ENCODE data around the gene PPIL4.
"Not testable (repeated sequence)": the region's sequence is repeated elsewhere in the genome, so short reads cannot be mapped to it uniquely, and the experiment has no call there.

PPIL4 gene

DNA sequence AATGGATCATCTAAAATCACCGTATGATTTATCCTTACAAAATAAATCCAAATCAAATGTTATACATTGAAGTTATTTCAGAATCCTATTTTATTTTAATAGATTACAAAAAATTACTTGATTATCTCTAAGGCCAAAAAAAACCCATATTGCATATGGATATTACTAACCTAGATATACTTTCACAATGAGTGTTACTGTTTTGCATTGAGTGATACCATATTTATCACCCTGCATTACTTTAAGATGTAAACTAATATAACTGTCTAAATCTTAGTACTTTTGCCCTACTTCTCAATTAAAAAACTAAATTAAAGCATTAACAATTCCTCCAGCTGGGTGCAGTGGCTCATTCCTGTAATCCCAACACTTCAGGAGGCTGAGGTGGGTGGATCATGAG lies 11.1 kb downstream of the PPIL4 start:
- DNase-seq (ENCODE audit: low read depth in 3 of 3), result no peak

DNA sequence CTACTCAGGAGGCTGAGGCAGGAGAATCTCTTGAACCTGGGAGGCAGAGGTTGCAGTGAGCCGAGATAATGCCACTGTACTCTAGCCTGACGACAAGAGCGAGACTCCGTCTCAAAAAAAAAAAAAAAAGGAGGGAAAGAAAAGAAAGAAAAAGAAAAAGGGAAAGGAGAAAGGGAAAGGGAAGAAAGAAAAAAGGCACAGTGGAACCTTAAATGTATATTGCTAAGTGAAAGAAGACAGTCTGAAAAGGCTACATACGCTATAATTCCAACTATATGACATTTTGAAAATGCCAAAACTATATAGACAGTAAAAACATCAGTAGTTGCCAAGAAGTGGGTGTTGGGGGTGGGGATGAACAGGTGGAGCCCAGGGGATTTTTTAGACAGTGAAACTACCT lies 16.2 kb downstream of the PPIL4 start:
- DNase-seq (ENCODE audit: low read depth in 3 of 3), result no peak

DNA sequence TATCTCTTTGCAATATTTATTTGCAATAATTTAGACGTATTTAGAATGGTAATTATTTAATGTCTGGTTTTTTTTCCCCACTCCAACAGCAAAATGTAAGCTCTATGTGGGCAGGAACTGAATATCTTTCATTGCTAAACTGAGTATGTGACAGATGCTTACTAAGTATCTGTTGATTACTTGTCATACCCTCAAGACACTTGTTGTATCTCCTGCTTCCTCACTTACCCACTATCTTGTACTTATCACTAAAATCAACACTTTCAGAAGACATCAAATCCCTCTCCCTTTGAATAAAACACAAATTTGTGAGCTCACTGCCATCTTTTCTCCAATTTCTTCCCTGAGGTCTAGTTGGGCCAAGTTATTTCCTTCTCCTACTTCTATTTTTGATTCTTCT lies 30.3 kb downstream of the PPIL4 start:
- DNase-seq (ENCODE audit: low read depth in 3 of 3), result no peak

DNA sequence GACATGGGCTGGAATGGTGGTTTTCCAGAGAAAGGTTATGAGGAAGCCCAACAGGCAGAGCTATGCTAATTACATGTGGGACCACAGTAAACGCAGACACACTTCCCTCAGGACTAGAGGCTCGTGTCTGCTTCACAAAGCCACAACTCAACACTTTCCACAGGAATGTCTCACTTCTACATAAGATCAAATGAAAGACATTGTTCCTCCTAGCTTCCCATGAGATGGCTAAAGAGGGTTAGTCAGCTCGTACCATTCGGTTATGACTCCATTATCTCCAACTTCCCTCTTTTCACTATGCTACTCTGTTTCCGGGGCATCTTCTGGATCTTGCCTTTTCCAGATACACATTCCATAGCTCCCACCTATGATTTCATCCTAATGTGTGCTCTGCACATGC lies 31.9 kb downstream of the PPIL4 start:
- DNase-seq (ENCODE audit: low read depth in 3 of 3), result no peak

DNA sequence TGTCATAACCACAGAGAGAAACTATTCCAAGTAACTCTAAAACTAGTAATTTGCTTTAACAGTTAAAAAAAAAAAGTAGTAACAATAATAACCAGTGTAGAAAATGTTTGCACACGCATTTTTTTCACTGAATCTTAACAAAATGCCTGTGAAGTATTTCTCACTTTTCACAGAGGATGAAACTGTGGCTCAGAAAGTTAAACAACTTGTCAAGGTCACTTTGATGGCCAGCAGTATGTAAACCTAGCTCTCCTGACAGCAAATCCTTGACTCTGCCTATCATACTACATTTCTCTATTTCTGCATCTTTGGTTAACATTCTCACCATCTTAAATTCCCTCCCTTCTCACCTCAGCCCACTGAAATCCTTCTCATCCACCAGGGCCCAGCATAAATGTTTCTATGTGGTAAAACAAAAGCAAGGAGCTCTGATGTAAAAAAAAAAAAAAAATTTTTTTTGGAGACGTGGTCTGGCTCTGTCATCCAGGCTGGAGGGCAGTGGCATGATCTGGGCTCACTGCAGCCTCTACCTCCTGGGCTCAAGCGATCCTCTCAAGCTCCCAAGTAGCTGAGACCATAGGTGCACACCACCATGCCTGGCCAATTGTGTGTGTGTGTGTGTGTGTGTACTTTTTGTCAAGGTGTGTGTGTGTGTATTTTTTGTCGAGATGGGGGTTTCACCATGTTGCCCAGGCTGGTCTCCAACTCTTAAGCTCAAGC lies 34.9 kb downstream of the PPIL4 start:
- no peak for DNase-seq (ENCODE audit: low read depth in 3 of 3)

DNA sequence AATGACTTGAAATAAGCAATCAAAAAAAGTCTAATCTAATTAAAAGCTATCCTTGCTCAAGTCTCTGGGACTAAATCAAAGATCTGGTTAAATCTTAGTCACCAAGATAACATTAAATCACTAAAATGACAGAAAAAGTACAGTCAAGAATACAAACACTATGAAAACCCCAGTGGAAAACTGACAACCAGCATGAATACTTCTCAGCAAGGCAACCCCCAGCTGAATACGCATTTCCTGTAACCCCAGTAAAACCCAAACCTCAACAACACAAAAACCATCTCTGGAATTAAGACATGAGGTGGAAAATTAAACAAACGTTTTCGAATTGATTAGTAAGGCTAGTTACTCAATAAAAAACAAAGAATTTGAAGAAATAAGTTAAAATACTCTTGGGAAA lies 37.4 kb downstream of the PPIL4 start:
- no peak for DNase-seq (ENCODE audit: low read depth in 3 of 3)

DNA sequence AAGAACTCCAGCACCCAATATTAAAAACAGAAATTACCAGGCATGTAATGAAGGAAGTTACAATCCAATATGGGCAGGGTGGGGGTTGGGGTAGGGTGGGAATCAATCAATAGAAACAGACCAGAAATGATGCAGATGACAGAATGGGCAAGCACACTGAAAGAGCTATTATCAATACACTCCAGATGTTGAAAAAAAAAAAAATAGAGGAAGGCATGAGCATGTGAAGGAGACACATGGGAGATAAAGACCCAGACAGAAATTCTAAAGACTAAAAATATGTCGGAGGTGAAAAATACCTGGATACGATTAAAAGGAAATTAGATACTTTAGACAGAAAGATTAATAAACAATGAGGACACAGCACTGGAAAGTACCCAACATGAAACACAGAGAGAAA lies 42.0 kb downstream of the PPIL4 start:
- DNase-seq (ENCODE audit: low read depth in 3 of 3), result no peak

DNA sequence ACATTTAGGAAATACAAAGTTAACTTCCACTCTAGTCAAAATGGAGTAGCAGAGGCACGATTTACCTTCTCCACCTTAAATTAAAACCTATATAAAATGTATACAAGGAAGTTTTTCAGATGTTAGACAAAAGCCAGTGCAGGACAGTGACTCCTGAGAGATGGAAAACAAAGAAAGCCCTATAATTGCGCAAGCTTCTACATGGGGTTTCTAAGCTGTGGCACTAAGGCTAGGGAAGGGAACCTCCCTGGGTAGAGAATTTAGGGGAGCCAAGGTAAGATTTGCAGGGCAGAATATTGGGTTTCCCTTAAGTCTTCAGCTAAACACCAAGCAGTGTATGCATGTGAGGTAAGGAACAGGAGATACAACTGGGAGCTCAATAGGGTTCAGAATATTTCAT lies 42.6 kb downstream of the PPIL4 start:
- DNase-seq (ENCODE audit: low read depth in 3 of 3), result no peak

DNA sequence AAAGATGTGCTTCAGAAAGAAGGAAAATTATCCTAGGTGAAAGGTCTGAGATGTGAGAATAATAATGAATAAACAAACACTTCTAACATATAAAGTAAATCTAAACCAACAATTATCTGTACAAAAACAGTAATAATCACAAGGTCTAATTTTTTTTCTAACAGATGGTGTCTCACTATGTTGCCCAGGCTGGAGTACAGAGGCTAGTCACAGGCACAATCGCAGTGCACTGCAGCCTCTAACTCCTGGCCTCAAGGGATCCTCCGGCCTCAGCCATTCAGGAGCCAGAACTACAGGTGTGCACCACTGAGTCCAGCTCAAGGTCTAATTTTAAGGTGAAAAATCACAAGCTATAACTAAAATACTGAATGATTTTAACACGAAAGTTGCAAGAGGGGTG lies 44.1 kb downstream of the PPIL4 start:
- no peak for DNase-seq (ENCODE audit: low read depth in 3 of 3)

DNA sequence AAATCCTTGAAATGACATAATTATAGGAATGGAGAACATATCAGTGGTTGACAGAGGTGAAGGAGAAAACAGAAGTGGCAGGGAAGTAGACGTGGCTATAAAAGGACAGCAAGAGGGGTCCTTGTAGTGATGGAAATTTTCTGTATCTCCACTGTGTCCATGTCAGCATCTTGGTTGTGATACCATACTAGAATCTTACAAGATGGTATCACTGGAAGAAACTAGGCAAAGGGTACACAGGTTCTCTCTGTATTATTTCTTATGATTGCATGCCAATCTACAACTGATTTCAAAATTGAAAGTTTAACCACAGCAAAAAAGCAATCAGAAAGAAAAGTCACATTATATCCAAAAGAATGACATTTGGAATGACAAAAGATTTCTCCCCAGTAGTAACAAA lies 44.6 kb downstream of the PPIL4 start:
- DNase-seq (ENCODE audit: low read depth in 3 of 3), result no peak

DNA sequence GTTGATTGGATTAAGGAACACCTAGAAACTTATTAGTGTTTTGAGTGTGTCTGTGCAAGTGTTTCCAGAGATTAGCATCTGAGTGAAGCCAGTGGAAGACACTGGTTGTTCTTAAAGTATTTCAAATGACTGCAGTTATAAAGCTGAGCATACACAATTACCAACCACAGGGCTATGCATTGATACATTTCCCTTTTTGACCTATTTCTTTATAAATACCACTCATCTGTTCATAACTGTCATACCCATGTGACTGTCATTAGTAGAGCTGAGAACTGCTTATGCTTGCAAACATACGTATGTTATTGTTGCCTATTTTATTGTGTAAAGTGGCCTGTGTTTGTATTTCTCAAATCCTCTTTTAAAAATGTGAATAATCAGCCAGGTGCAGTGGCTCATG lies 45.7 kb downstream of the PPIL4 start:
- no peak for DNase-seq (ENCODE audit: low read depth in 3 of 3)

DNA sequence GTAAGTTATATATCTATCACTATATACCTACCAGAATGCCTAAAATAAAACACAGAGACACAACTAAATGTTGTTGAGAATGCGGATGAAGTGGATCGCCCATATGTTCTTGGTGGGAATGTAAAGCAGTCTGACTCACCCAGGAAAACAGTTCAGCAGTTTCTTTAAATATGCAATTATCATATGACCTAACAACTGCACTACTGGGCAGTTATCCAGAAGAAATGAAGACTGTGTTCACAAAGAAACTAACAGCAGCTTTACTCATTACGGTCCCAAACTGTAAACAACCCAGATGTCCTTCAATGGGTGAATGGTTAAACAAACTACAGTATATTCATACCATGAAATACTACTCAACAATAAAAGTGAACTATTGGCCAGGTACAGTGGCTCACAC lies 46.8 kb downstream of the PPIL4 start:
- no peak for DNase-seq (ENCODE audit: low read depth in 3 of 3)

DNA sequence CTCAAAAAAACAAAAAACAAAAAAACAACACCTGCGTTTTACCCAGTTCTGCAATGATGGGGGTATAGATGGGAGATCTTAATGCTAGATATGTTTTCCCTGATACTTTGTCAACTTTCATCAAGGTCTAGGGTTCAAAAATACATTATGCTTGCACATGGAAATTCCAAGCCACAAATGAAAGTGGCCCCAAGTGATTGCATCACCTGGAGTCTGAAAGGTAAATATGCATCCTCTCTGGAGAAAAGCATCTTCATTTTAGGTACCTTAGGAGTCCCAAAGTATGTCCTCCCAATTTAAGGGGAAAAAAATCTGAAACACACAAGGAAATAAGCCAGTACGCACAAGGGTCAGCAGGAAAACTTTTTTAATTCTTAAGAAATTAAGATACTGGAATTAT lies 48.5 kb downstream of the PPIL4 start:
- DNase-seq (ENCODE audit: low read depth in 3 of 3), result no peak

DNA sequence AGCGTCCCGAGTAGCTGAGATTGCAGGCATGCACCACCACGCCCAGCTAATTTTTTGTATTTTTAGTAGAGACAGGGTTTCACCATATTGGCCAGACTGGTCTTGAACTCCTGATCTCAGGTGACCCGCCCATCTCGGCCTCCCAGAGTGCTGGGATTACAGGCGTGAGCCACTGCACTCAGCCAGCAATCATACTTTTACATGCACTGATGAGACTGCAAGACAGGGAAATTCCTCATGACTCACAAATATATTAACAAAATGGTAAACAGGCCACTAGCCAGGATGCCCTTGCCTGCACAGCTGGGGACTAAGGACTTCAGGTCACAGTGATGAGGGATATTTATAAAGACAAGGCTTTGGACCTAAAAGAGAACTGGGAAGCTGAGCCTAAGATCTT lies 49.2 kb downstream of the PPIL4 start:
- DNase-seq (ENCODE audit: low read depth in 3 of 3), result not testable (repeated sequence)

DNA sequence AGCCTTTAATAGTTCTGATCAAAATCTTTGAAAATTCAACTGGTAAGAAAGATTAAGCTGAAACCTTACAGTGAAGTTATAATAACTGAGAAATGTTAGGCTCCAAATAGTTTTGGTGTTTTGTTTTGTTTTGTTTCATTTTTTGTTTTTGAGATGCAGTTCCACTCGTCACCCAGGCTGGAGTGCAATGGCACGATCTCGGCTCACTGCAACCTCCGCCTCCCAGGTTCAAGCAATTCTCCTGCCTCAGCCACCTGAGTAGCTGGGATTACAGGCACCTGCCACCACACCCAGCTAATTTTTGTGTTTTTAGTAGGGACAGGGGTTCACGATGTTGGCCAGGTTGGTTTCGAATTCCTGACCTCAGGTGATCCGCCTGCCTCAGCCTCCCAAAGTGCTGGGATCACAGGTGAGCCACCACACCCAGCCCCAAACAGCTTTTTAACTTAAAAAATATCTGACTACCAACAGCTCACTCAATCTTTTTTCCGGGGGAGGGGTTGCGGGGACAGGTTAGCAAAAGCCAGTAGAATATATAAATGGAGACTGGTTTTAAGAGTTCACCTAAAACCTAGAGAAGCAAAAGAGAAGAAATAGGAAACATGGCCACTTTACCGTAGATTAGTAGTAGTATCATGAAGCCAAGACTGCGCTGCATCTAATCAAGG lies 50.4 kb downstream of the PPIL4 start:
- DNase-seq (ENCODE audit: low read depth in 3 of 3), result not testable (repeated sequence)

DNA sequence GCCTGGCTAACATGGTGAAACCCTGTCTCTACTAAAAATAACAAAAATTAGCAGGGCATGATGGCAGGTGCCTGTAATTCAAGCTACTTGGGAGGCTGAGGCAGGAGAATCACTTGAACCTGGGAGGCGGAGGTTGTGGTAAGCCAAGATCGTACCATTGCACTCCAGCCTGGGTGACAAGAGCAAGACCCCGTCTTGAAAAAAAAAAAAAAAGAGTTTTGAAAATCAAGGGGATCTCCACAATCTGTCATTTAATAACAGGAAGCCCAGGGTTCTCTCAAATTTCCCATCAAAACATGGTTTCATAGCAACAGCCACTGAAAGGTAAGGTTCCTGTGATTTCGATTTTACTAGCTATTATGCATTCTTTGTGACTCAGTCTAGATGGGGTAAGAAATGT lies 51.0 kb downstream of the PPIL4 start:
- not testable (repeated sequence) for DNase-seq (ENCODE audit: low read depth in 3 of 3)

DNA sequence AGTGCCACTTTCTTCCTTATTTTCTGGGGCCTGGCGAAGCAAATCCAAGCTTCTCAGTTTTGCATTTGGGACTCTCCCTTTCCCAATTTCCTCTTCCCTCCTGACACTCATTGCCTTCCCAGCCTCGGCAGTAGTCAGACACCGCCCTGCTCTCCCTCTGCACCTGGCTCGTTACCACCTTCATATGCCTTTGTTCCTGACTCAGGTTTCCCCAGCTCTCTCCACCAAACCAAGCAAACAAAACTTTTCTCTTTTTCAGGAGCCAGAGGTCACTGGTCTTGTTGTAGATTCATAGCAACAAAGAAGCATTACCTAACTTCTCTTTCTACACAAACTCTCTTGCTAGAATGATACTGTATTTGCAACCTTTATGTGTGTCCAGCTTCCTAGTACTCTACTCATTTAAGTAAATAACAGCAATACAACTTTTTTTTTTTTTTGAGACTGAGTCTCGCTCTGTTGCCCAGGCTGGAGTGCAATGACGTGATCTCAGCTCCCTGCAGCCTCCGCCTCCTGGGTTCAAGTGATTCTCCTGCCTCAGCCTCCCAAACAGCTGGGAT lies 52.0 kb downstream of the PPIL4 start:
- no peak for DNase-seq (ENCODE audit: low read depth in 3 of 3)

DNA sequence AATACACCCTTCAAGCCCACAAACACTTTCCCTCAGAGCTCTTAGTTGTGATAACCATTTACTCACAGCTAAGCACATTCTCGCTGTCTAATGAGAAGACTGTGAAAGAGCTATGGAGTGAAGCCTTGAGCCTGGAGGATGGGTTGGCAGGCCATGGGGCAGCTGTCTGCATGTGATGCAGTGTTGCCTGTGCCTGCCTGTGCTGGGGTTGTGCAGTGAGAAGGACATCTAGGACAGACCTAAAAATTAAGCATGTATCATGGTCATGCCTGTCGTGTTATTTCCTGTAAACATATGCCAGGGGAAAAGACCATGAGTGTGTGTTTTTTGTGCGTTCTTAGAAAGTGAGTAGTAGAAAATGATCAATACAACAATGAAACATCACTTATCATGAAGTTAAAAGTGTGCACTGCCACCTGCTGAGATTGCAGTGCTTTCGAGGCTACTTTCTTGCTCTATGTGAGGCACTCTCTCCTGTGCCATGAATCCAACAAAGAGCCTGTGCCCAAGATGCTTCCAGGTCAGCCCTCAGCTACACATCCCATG lies 53.0 kb downstream of the PPIL4 start:
- DNase-seq (ENCODE audit: low read depth in 3 of 3), result no peak

DNA sequence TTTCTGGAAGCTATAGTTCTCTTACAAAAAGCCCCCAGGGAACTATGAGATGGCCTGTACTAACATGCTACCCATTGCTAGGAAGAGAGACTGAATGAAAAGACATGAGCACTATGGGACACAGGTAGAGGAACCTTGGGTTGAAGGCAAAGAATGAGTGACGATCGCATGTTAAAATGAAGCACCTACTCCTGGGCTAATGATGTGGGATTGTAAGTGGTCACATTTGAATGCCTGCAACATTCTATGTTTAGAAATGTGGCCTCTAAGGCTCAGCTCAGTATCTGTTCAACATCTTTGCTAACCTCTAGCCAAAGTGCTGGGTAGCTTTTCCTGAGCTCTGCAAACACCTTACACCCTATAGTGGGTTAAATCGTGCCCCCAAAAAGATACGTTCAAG lies 55.9 kb downstream of the PPIL4 start:
- DNase-seq (ENCODE audit: low read depth in 3 of 3), result no peak

DNA sequence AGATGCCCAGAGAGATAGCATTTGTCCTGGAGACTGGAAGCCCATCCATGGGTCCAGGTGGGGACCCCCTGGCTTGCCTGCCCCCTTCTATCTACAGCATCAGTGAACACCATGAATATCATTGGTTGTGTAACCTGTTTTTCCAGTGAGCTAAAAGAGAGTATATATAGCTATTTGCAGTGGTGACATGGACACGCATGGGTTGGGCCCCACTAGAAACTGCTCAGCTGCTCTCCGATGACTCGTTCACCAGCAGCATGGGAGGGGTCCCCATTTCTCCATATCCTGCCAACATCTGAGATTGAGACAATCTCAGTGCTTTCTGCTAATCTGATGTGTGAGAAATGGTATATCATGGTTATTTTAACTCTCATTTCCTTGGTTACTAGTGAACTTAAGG lies 57.0 kb downstream of the PPIL4 start:
- peak in 1 of 3 experiments; percentile 27 for DNase-seq (ENCODE audit: low read depth in 3 of 3)

DNA sequence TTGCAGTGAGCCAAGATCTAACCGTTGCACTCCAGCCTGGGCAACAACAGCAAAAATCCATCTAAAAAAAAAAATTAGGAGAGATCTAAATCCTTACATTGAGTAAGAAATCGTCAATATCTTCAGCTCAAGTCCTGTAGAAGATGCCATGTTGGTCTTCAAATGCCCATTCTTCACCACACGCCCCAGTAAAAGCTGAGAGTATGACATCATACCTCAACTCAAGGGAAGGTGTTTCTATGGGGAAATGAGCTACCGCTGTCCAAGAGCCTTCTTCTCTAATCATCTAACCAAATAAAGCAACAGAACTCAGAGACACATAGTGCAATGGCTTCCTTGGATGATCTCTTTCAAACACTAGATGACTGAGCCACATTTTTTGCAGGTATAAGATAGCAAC lies 58.5 kb downstream of the PPIL4 start:
- no peak for DNase-seq (ENCODE audit: low read depth in 3 of 3)

DNA sequence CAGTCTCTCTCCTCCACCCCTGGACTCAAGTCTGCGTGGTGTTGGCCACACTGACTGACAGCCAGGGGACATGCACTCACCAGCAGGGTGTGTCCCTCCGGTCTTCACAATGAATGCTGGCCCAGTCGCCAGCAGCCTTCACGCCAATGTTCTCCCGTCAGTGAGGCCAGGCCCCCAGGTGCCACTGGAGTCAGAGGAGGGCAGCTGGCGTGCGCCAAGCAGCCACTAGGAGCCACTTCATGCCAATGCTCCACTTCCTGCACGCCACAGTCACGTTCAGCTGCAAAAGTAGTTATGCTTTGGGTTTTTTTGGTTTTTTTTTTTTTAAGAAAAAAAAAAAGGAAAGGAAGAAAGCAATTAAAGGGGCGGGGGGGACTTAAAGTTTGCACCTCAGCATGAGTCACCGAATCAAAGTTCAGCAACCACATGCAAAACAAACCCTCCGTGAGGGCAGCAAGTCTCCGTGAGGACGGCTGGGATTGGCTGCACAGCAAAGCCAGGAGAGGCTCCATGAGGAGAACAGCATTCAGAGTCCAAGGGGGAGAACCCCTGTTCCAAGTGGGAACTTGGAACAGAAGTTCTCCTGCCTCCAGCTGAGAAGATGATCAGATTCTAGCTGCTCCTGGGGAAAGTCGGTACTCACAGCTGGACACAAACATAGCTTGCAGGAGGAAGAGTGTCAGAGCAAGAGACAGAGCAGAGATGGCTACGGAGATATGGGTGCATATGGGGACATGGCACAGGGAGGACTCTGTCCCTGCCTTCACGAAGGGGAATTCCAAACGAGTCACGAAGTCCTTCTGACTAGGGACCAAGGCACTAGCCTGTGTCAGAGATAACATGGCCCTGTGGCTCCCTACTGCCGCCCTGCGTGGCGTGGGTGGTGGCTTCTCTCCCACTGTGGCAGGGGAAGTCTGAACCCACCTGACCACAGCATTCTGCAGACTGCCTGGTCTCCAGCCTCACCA lies 60.8 kb downstream of the PPIL4 start, which contains the start of gene ZC3H12D:
Gene ZC3H12D (minus strand): TSS at position 282 of the 968 bp plus-strand sequence. CDS start 10,471 bp downstream, outside the sequence.
- peak in 2 of 3 experiments; percentile 52 to 60 for DNase-seq (ENCODE audit: low read depth in 3 of 3)
